GM23338 (cell line): ENCODE data around the gene ZCCHC18. TPM values are rescaled to one million over a fixed set of nuclear protein-coding genes. Genes with fewer than 3 reads are reported as not detected.
"Not testable (repeated sequence)": the region's sequence is repeated elsewhere in the genome, so short reads cannot be mapped to it uniquely, and the experiment has no call there.

Source experiments
- ATAC-seq: fragments of 200-7000 bp; cut with Tn5 transposase; 3 replicates; pipeline ENCODE4 v1.9.1; 2020
- DNase-seq: peaks from one replicate; pipeline ENCODE4 v3.0.0-alpha.2; 2015; ENCODE audit warnings: low spot score
- H2AFZ ChIP-seq: fragments of 200-600 bp; sonication (generic); 2 replicates; pipeline ENCODE4 v1.8.0; 2016; ENCODE audit warnings: antibody characterized with exemption, mild to moderate bottlenecking, moderate library complexity
- H3F3A ChIP-seq: fragments of 200-600 bp; sonication (generic); replicated peaks from 2 replicates; pipeline ENCODE4 v1.8.0; 2017; ENCODE audit warnings: antibody characterized with exemption, mixed run types, low read depth
- H3K27ac ChIP-seq: fragments of 200-600 bp; sonication (generic); 2 replicates; pipeline ENCODE4 v1.6.1; 2016; ENCODE audit warnings: low read depth
- H3K27me3 ChIP-seq: fragments of 200-600 bp; sonication (generic); 2 replicates; pipeline ENCODE4 v1.8.0; 2016; ENCODE audit warnings: mild to moderate bottlenecking, mixed run types, moderate library complexity; ENCODE audit not compliant: insufficient read depth
- H3K36me3 ChIP-seq: fragments of 200-600 bp; sonication (generic); 2 replicates; pipeline ENCODE4 v1.8.0; 2016; ENCODE audit warnings: mild to moderate bottlenecking; ENCODE audit not compliant: insufficient read depth
- H3K4me1 ChIP-seq: fragments of 200-600 bp; sonication (generic); 2 replicates; pipeline ENCODE4 v1.8.0; 2016; ENCODE audit warnings: mild to moderate bottlenecking, moderate library complexity; ENCODE audit not compliant: insufficient read depth
- H3K4me2 ChIP-seq: fragments of 200-600 bp; sonication (generic); 2 replicates; pipeline ENCODE4 v1.7.1; 2017; ENCODE audit warnings: mixed run types
- H3K4me3 ChIP-seq: fragments of 200-600 bp; sonication (generic); 2 replicates; pipeline ENCODE4 v1.6.1; 2016; ENCODE audit warnings: mixed run types
- H3K79me2 ChIP-seq: fragments of 200-600 bp; sonication (generic); replicated peaks from 2 replicates; pipeline ENCODE4 v1.8.0; 2017; ENCODE audit warnings: mild to moderate bottlenecking; ENCODE audit not compliant: insufficient read depth
- H3K9me2 ChIP-seq: fragments of 200-600 bp; sonication (generic); 2 replicates; pipeline ENCODE4 v1.8.0; 2017; ENCODE audit not compliant: insufficient read depth
- H4K20me1 ChIP-seq: fragments of 200-600 bp; sonication (generic); replicated peaks from 2 replicates; pipeline ENCODE4 v1.8.0; 2017; ENCODE audit warnings: mild to moderate bottlenecking; ENCODE audit not compliant: insufficient read depth
- H3K27ac Mint-ChIP-seq: 2 replicates; pipeline ENCODE4 v1.8.0; 2020; ENCODE audit warnings: inconsistent platforms, mild to moderate bottlenecking, moderate library complexity, mixed read lengths
- H3K27me3 Mint-ChIP-seq: 3 replicates; pipeline ENCODE4 v1.8.0; 2022; ENCODE audit warnings: low read depth, mild to moderate bottlenecking, moderate library complexity, mixed read lengths, inconsistent platforms; ENCODE audit not compliant: insufficient read depth, poor library complexity
- H3K36me3 Mint-ChIP-seq: 3 replicates; pipeline ENCODE4 v1.8.0; 2021; ENCODE audit warnings: low read depth, mild to moderate bottlenecking, inconsistent platforms, moderate library complexity, mixed read lengths
- H3K4me1 Mint-ChIP-seq: 3 replicates; pipeline ENCODE4 v1.8.0; 2020; ENCODE audit warnings: mild to moderate bottlenecking, inconsistent platforms, mixed read lengths
- H3K4me3 Mint-ChIP-seq: 3 replicates; pipeline ENCODE4 v1.8.0; 2021; ENCODE audit warnings: moderate library complexity, mild to moderate bottlenecking, inconsistent platforms, mixed read lengths
- H3K9me3 Mint-ChIP-seq: 3 replicates; pipeline ENCODE4 v1.8.0; 2020; ENCODE audit warnings: moderate library complexity, mild to moderate bottlenecking, inconsistent platforms, mixed read lengths
- CREB1 ChIP-seq: fragments of 250-450 bp; sonication (Bioruptor Pico); IDR thresholded peaks from 2 replicates; pipeline ENCODE4 v1.5.0; 2020; ENCODE audit warnings: low read depth, mild to moderate bottlenecking, moderate library complexity
- EZH2 ChIP-seq: fragments of 200-600 bp; sonication (generic); IDR thresholded peaks from one replicate; pipeline ENCODE4 v1.8.0; 2017; ENCODE audit warnings: antibody characterized with exemption, mild to moderate bottlenecking, low read depth; ENCODE audit not compliant: unreplicated experiment
- POLR2AphosphoS5 ChIP-seq: IDR thresholded peaks from 2 replicates; pipeline ENCODE4 v1.6.1; 2016; ENCODE audit warnings: antibody characterized with exemption, low read depth
- long read RNA-seq: library from polyadenylated mRNA; unstranded; transcript quantifications from one replicate; pipeline ENCODE4 v2.0.0, GENCODE V29; 2020; ENCODE audit not compliant: unreplicated experiment
- polyA plus RNA-seq: library from polyadenylated mRNA; unstranded; fragments of >200 nt; fragmentation: Nextera tagmentation; extraction: Ambion mirVana; gene quantifications from 2 replicates; pipeline ENCODE4 v1.2.1, GENCODE V29; 2016
- total RNA-seq: library from RNA; depleted of rRNA; stranded (reverse); fragments of >200 nt; shearing (Covaris generic); gene quantifications from 2 replicates; pipeline ENCODE4 v1.2.3, GENCODE V29; 2014; rRNA removed

The ZCCHC18 gene
- 4.4 and 4.7 TPM in 2 replicates for total RNA-seq
- polyA plus RNA-seq = 3.4 and 4.9 TPM in 2 replicates
- long read RNA-seq, partial matches to known transcripts = 0 of 1 reads
- long read RNA-seq, other reads (novel, unspliced or antisense) = 1 of 1 reads

DNA sequence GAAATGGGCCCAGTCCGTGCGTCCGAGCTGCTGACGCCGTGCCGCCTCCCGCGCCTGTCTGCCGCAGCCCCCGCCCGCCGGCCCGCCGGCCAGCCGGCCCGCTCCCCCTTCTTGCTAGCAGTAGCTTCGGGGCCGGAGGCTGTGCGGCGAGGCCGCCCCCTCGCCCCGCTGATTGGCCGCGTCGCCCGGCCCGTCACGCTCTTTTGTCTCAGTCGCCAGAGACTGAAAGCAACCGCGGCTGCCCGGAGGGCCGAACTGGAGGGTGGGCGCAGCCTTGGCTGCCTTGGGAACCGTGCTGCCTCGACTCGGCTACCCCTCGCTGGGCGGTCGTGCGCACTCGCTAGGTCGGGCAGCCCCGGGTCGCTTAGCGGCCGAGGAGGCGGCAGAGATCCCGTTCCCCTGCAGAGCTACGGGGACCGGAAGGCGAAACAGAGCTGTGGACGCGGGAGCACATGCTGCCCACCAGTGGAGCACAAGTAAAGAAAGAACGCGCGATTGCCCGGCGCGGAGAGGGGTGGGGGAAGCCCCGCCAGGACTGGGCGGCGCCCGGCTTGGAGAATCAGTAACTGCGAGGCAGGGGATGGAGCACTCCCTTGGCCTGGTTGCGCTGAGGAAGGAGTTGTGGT, at the start of gene ZCCHC18:
TSS of gene ZCCHC18 (plus strand) at position 198 of the 626 bp plus-strand sequence. CDS start 1,589 bp downstream, outside the sequence.
- peaks cover 8% of the 10 kb centered on the region for H3K27me3 Mint-ChIP-seq
- ATAC-seq (peak; percentile 87), DNase-seq (peak; percentile 82)
- H3K27ac Mint-ChIP-seq = no peak within 1 kb of the TSS
- Histone ChIP-seq H3K27ac (no peak within 1 kb of the TSS), H3K9me2 (no peaks in the 10 kb centered on the region), H3K27me3 (no peaks in the 10 kb centered on the region), H3K36me3 (no peaks in the 10 kb centered on the region), H3K4me2 (peak within 1 kb of the TSS; percentile 84), H3K4me3 (peak within 1 kb of the TSS; percentile 71), H3K4me1 (peaks cover 6% of the 10 kb centered on the region), H3F3A (no peaks in the 10 kb centered on the region), H2AFZ (peak within 1 kb of the TSS; percentile 86), H4K20me1 (no peaks in the 10 kb centered on the region; the same call in 1 of the 2 replicates), H3K79me2 (no peaks in the 10 kb centered on the region)
- no peaks in the 10 kb centered on the region for H3K36me3 Mint-ChIP-seq
- TF ChIP-seq POLR2AphosphoS5 = peak; percentile 53; the same call in 1 of the 2 replicates
- peak; percentile 54; the same call in 1 of the 2 replicates for TF ChIP-seq CREB1 (CRISPR knock-in tag)
- no peak for TF ChIP-seq EZH2
- peaks cover 20% of the 10 kb centered on the region; the same call in 2 of the 3 replicates for H3K4me1 Mint-ChIP-seq
- peak within 1 kb of the TSS; percentile 88 for H3K4me3 Mint-ChIP-seq
- H3K9me3 Mint-ChIP-seq = no peaks in the 10 kb centered on the region

DNA sequence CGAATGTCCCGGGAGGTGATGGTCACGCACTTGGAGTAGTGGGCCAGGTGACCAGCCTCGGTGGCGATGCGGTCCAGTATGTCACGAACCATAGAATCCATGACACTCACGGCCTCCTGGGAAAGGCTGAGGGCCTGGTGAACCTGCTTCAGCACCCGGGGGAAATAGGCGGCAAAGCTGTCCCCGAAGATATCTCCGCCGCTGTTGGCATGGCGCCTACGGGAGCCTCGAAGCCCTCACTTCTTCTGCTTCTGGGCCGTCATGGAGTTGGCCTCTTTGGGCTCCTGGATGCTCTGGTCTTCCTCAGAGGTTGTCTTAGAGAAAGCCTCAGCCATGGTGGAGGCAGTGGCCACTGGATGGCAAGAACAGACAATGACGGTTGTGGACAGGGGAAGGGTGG, 49.7 kb upstream of the ZCCHC18 start:
- not testable (repeated sequence) for H3K27ac Mint-ChIP-seq, H3K4me1 ChIP-seq, H3K4me1 Mint-ChIP-seq, DNase-seq, H3K4me3 ChIP-seq, H3F3A ChIP-seq, H3K36me3 ChIP-seq, H3K36me3 Mint-ChIP-seq, H3K27ac ChIP-seq, H3K4me3 Mint-ChIP-seq, H3K9me2 ChIP-seq, H3K79me2 ChIP-seq, H3K27me3 Mint-ChIP-seq, H3K9me3 Mint-ChIP-seq, H4K20me1 ChIP-seq, ATAC-seq, H3K4me2 ChIP-seq, H2AFZ ChIP-seq, H3K27me3 ChIP-seq

- H3K27me3 ChIP-seq, H3K4me3 ChIP-seq, H3K9me2 ChIP-seq, H3K36me3 ChIP-seq, H2AFZ ChIP-seq, H3F3A ChIP-seq, H3K36me3 Mint-ChIP-seq, H3K4me3 Mint-ChIP-seq, H4K20me1 ChIP-seq, H3K27me3 Mint-ChIP-seq, H3K4me2 ChIP-seq, H3K79me2 ChIP-seq, H3K27ac ChIP-seq, H3K4me1 Mint-ChIP-seq, H3K9me3 Mint-ChIP-seq, DNase-seq, H3K27ac Mint-ChIP-seq, H3K4me1 ChIP-seq: not testable (repeated sequence)
- ATAC-seq = peak; percentile 99
Measured at GRCh38 chrX:104075778-104076445, 36.4 kb upstream of the ZCCHC18 start, which contains the start of gene TMSB15C. Gene TMSB15C (minus strand): TSS chrX:104076236.

GRCh38 chrX:104077854-104078253, 34.5 kb upstream of the ZCCHC18 start:
- ATAC-seq, H3K27me3 Mint-ChIP-seq, H3K27ac ChIP-seq, H3K4me1 Mint-ChIP-seq, H3K9me2 ChIP-seq, H3K9me3 Mint-ChIP-seq, H3K36me3 ChIP-seq, H3K4me3 ChIP-seq, H3F3A ChIP-seq, DNase-seq, H3K4me2 ChIP-seq, H2AFZ ChIP-seq, H3K79me2 ChIP-seq, H3K27me3 ChIP-seq, H3K4me1 ChIP-seq, H4K20me1 ChIP-seq, H3K4me3 Mint-ChIP-seq, H3K27ac Mint-ChIP-seq, H3K36me3 Mint-ChIP-seq: not testable (repeated sequence)
